GM12874 (cell line): ENCODE results near the gene PLEKHG7.

Experiments
- TF ChIP-seq, protein P1 (sequence below): IDR thresholded peaks from 2 replicates; pipeline ENCODE4 v1.5.1; 2011; ENCODE audit warnings: low read depth, mild to moderate bottlenecking, control low read depth, low read length, moderate library complexity; ENCODE audit not compliant: insufficient read depth

PLEKHG7 gene

DNA sequence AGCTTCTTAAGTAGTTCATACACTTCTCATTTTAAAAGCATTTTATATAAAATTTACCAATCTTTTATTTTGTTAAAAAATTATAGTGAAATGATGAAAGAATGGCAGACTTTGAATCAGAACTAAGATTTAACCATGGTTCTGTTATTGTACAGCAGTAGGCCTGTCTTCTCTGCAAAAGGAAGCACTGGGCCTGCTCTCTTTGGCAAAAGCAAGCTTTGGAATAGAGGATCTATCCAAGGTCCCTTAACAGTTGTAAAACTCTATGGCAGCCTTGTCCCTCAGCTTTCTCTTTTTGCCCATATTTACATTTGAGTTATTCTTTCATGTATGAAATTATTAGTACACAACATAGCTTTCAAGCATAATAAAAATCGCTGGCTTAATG is 82.8 kb downstream of the PLEKHG7 start:
- TF ChIP-seq, protein P1, sequence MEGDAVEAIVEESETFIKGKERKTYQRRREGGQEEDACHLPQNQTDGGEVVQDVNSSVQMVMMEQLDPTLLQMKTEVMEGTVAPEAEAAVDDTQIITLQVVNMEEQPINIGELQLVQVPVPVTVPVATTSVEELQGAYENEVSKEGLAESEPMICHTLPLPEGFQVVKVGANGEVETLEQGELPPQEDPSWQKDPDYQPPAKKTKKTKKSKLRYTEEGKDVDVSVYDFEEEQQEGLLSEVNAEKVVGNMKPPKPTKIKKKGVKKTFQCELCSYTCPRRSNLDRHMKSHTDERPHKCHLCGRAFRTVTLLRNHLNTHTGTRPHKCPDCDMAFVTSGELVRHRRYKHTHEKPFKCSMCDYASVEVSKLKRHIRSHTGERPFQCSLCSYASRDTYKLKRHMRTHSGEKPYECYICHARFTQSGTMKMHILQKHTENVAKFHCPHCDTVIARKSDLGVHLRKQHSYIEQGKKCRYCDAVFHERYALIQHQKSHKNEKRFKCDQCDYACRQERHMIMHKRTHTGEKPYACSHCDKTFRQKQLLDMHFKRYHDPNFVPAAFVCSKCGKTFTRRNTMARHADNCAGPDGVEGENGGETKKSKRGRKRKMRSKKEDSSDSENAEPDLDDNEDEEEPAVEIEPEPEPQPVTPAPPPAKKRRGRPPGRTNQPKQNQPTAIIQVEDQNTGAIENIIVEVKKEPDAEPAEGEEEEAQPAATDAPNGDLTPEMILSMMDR: no peak

DNA sequence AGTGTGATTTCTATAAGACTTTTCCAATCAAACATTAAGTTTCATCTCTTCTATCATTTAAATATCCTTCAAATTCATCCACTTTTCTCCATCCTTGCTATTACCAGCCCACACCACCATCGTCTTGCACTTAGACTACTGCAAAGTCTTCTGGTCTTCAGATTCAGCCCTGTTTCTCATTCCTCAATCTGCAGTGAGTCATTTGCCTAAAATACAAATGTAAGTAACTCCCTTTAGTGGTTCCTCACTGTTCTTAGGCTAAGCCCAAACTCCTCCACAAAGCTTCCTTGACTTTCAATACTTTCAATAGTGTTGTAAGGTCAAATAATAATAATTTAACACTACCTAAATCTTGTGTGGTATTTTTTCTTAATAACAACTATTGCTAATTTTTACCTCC is 83.3 kb downstream of the PLEKHG7 start:
- TF ChIP-seq, protein P1: no peak

DNA sequence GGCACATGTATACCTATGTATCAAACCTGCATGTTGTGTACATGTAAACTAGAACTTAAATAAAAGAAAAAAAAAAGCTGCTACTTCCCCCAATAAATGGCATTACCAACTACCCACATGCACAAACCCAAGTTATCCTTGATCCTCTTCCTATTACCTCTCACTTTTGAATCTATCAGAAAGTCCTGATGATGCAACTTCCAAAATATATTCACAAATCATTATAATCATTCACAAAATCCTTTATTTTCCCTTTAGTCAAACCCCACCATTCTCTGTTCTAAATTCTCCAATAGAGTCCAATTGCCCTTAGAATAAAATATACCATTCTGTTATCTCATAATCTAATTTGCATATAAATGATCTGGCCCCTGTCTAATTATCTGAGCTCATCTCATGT is 92.0 kb downstream of the PLEKHG7 start:
- TF ChIP-seq, protein P1: no peak

DNA sequence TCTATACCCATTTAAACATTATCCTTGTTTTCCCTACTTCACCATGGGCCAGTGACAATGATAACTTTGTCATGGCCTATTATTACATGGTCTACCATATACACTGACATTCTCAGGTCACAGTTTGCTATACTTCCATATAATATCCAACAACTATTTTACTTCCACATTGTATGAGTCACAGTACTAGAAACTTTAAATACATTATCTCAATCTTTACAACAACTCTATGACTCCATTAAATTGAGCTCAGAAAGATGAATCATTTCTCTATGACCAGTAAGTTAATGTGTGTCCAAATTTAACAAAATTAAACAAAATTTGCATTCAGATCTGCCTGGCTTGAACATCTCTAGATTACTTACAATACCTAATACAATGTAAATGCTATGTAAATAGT is 93.9 kb downstream of the PLEKHG7 start:
- TF ChIP-seq, protein P1: no peak

DNA sequence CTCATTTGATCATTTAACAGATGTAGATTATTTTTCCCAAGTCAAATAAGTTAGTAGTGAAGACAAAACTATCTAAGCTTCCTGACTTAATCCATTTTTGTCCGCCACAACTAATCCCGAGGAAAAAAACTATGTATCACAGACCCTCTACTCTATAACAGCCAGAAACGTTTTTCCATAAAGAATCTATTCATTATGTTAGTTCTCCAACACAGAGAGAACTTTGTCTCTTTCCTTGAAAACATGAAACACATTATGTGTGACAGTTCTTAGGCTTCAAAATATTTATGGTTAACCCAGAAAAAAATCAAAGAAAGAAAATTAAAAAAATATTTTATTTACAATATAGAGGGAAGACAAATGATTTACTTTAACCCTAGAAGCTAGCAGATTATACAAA is 100.1 kb downstream of the PLEKHG7 start:
- TF ChIP-seq, protein P1: no peak

DNA sequence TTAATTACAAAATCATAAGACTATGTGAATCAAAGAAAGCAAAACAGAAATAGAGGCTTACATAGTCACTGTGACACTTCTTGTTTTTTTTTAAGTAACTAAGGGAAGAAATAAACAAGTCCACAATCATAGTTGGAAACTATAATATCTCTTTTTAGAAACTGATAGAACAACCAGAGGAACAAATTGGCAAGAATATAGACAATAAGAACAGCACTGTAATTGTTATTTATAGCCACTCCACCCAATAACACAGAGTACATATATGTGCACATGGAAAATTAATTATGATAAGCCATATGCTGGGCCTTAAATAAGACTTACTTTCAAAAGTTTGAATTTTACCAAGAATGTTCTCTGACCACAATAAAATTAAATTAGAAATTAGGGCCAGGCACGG is 101.1 kb downstream of the PLEKHG7 start:
- TF ChIP-seq, protein P1: no peak

DNA sequence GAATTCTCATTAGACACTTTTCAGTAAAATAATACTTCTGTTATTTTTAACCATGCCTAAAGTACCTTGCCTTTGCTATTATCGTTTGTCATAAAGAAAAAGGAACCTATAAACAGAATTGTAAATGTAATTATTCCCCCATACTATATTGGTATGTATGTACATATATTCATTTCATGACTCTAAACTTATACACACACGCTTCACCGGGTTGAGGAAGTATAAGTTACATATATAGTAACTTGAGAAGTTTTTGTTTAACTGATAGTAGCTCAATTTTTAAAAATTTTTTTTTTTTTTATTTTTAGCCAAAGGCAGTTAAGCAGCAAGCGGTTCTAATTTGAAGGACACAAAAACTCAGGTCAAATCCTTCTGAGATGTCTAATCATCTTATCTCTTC is 107.6 kb downstream of the PLEKHG7 start:
- TF ChIP-seq, protein P1: no peak

DNA sequence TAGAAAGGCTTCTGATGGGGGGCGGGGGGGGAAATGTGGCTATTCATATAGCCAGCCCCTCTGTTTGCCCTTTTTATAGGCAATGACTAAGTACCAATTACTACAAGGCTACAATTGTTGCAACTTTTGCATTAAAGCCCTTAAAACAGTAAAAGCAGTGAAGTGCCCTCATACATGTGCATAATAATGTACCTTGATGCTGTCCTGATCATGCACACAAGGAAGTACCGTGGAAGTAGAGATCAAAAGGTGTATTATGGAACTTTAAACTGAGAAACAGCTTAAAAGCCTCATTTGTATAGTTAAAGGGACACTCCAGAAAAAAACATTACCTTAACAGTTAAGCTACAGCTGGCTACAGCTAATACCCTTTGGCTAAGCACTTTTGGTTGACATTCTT is 111.8 kb downstream of the PLEKHG7 start:
- TF ChIP-seq, protein P1: no peak
